Gastroesophageal sphincter (tissue), 3 donors: Measurements from ENCODE around the gene SHISA7.

ENCODE experiments used
- CTCF ChIP-seq, 4 experiments: fragments of 200-600 bp in 2 of 4; fragments of 450-650 bp in 2 of 4; sonication (generic) in 1 of 4; IDR thresholded peaks; one replicate each; pipeline ENCODE4 v1.5.1; 2017 to 2019; ENCODE audit warnings: antibody characterized with exemption in 4 of 4, mild to moderate bottlenecking in 2 of 4, moderate library complexity in 2 of 4
- EP300 ChIP-seq: sonication (generic); formaldehyde crosslinking; IDR thresholded peaks from one replicate; pipeline ENCODE4 v1.6.1; 2017; ENCODE audit warnings: antibody characterized with exemption, mild to moderate bottlenecking
- POLR2A ChIP-seq, 2 donors: fragments of 450-650 bp; IDR thresholded peaks; one replicate each; pipeline ENCODE4 v1.6.1; 2017; ENCODE audit warnings: antibody characterized with exemption in 2 of 2, mild to moderate bottlenecking in 2 of 2, moderate library complexity in 1 of 2
- POLR2AphosphoS5 ChIP-seq: sonication (generic); formaldehyde crosslinking; IDR thresholded peaks from one replicate; pipeline ENCODE4 v1.6.1; 2017; ENCODE audit warnings: antibody characterized with exemption

- TF ChIP-seq POLR2AphosphoS5 = no peak
- TF ChIP-seq POLR2A (IDR thresholded peaks at IDR 0.05) = no peak
- no peak for TF ChIP-seq CTCF (IDR thresholded peaks at IDR 0.05)
- TF ChIP-seq EP300 = no peak
These were observed 48.7 kb upstream of the SHISA7 start for GRCh38 chr19:55491546-55492360.
